GM19351 (cell line): Measurements from ENCODE around the gene PTPRA.

ENCODE experiments used
- ATAC-seq: cut with Tn5 transposase; IDR thresholded peaks from one replicate; pipeline ENCODE4 v1.9.1; 2021; ENCODE audit warnings: mild to moderate bottlenecking, moderate library complexity; ENCODE audit not compliant: unreplicated experiment

PTPRA gene

DNA sequence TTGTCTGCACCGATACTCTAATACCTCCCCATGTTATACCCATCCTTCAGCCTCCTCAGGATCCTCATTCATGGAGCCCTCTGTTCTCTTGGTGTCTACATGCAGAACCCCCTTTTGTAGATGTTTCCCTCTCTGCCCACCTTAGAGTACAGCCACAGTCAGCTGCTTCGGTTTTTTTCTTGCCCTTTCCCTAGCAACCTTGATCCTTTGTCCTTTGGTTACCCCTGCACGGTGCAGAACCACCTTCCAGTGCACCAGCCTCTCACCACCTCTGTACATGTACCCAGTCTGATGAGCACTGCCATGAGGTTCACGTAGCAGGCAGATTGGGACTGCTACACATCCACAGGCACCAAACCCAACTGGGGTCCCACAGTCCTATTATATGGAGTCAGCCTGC, 25.5 kb upstream of the PTPRA start:
- ATAC-seq, result no peak

- ATAC-seq, result no peak
Observed at GRCh38 chr20:2849529-2849928, 23.8 kb upstream of the PTPRA start.

DNA sequence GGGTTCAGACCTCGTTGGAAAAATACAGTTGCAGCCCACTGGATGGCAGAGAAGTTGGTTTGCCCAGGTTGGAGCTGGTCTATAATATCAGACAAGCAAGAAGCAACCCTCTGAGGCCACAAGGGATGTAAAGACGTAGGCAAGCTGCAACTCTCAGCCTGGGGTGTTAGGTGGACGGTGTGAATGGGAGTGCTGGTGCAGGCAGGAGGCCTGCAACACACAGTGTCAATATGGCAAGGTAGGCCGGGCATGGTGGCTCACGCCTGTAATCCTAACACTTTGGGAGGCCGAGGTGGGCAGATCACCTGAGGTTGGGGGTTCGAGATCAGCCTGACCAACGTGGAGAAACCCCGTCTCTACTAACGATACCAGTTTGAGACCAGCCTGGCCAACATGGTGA, 22.2 kb upstream of the PTPRA start:
- ATAC-seq, result no peak

DNA sequence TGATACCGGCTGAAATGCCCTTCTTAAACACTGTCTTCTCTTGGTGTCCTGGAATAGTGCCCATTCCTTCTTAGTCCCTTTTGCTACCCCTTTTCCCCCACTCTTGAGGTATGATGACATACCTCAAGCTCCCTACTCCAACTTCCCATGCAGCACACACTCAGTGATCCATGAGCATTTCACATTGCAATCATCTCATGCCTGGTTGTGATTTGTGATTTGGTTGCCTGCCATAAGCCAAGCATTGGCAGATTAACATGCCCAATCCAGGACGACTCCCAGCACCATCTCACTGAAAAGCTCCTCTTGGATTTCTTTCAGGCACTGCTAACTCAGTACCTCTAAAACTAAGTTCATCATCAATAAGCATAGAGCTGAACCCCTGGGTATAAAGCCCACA, 14.7 kb upstream of the PTPRA start:
- ATAC-seq, result no peak

DNA sequence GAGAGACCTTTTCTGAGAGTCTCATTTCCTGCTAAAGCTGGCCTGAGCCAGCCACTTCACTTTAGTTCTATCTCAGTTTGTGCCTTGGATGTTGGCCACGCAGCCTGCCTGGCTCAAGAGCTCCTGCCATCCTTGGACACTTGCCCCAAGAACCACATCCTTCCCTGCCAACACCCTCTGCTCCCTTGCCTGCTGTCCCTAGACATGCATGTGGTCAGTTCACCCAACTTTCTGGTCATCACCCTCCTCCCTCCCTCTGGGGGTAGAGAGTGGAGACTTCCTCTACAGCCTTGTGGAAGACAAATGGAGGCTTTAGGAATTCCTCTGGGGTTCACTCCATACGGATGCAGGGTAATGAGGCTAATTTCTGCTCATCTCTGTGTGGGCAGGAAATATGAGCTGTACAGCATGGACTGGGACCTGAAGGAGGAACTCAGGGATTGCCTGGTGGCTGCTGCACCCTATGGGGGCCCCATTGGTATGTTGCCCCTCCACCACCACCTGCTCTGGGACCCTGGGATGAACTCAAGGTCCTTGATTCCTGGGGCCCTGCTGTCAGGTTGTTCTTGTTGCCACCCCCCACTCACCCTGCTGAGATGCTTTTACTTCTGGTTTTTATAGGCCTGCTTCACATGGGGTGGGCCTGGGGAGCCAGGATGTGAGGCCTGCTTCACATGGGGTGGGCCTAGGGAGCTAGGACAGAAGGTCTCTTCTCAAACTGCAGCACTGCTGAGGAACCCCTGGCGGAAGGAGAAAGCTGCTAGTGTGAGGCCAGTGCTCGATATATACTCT, 13.8 kb upstream of the PTPRA start:
- no peak for ATAC-seq

DNA sequence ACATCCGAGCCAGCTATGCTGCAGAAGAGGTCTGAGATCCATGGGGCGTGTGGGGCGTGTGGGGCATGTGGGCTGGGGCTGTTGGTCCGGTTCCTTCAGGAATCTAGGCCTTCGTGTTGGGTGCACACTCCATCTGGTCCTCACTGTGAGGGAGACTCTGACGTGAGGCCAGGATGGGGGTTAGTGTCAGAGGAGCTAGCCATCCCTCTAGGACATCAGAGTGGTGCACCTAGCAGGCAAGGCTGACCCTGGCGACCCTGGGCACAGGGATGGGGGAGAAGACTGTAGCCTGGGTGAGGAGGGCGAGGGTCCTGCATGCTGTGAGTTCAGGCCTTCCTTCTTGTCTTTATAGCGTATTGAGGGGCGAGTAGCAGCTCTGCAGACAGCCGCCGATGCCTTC, 8.7 kb upstream of the PTPRA start:
- no peak for ATAC-seq

- ATAC-seq, result no peak
Observed at GRCh38 chr20:2865101-2865500, 8.2 kb upstream of the PTPRA start.

- no peak for ATAC-seq
Observed at GRCh38 chr20:2865630-2866029, 7.7 kb upstream of the PTPRA start.

DNA sequence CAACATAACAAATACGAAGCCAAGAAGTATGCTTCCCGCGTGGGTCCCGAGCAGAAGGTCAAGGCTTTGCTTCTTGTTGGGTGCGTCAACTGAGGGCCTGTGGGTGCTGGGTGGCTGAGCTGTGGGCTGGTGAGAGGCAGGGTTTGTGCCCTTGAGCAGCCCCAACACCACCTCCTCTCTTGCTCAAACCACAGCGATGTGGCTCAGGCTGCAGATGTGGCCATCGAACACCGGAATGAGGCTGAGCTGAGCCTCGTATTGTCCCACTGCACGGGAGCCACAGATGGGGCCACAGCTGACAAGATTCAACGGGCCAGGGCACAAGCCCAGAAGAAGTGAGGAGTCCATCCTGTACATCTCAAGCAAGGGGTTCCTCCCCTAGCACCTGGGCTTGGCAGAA, 7.0 kb upstream of the PTPRA start:
- ATAC-seq, result no peak

DNA sequence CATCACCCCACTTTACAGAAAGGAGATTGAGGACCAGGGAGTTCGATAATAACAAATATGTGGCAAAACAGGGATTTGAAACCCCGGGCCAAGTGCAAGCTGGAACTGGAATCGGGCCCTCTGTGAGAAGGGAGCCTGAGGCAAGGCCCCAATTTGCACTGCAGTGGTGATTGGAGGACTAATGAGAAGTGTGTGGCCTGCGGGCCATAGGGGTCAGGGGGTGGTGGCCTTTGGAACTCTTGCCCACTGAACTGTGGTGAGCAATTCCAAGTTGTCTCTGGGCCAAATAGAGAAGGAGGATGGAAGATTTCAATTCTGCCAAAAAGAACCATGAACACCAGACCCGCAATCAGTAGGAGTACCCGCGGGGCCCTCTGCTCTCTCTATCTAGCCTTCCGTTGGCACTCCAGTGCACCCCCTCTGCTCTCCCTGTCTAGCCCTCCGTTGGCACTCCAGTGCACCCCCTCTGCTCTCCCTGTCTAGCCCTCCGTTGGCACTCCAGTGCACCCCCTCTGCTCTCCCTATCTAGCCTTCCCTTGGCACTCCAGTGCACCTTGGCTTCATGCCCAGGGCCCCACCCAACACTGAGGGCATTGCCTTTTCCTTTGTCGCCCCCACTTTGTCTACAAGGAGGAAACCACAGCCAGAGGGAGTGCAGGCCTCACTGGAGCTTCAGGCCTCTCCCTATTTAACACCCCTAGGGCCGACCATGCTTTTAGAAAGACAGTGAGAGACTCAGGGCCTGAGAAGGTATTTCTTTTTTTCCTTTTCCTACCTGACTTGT, 6.0 kb upstream of the PTPRA start:
- ATAC-seq, result no peak

DNA sequence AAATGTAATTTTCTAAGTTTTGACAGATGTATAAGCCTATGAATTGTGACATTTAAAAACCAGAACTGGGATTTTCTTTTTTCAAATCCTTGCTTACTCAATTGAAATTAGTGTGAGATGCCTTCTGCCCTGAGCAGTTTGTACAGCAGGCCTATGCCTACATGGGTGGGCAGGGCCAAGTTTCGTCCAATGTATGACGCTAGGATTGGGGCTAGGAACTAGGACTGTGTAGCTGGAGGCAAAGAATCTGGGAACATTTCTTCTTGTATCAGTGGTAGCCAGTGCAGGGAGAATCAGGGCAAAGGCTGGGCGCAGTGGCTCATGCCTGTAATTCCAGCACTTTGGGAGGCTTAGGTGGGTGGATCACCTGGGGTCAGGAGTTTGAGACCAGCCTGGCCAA, 3.9 kb upstream of the PTPRA start:
- ATAC-seq, result no peak

DNA sequence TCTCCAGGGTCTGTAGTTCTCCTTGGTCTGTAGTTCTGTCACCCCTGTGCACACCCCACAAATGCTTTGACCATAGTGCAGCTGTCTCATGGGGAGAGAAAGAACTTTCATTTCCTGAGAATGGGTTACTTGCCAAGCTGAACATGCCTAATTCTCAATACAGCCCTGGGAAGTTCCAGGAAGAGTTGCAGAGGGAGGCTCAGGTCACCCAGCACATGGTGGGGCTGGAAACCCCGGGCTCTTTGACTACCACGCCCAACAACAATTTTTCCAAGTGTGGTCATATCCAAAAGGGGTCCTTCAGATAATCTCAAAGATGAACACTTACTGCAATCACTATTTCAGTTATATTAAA, 2.2 kb upstream of the PTPRA start:
- ATAC-seq, result no peak

GRCh38 chr20:2871661-2872458, 1.4 kb upstream of the PTPRA start:
- ATAC-seq, result no peak

- ATAC-seq, result peak; percentile 27
Observed at GRCh38 chr20:2872459-2873009, 747 bp upstream of the PTPRA start.

- ATAC-seq, result peak; percentile 38
Observed at GRCh38 chr20:2873747-2874041, 413 bp downstream of the PTPRA start.

GRCh38 chr20:2874456-2874855, 1.2 kb downstream of the PTPRA start:
- no peak for ATAC-seq

DNA sequence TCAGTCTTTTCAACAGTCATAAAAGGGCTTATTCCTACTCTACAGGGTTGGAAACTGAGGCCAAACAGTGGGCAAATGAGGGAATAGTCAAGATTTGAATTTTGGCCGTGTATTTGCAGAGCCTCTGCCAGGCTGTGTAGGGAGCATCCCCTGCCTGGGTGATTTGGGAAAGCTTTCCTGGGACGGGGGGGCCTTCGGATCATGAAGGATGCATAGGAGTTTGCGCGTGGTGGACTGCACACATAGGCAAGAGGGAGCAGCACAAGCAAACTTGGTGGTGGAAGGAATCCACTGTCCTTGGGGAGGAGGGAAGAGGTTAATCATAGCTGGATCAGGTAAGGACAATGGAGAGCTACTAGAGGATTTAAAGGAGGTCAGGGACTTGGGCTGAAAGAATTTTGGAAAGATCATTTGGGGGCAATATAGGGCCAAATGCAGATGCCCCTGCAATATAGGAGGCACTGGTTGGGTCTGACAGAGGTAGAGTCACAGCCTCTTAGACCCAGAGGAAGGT, 2.5 kb downstream of the PTPRA start:
- no peak for ATAC-seq

- no peak for ATAC-seq
Observed at GRCh38 chr20:2878515-2878914, 5.2 kb downstream of the PTPRA start.

GRCh38 chr20:2879146-2879545, 5.9 kb downstream of the PTPRA start:
- ATAC-seq, result no peak

GRCh38 chr20:2880650-2881049, 7.4 kb downstream of the PTPRA start:
- no peak for ATAC-seq
